ENCODE data around the gene PSMA7.

- TF ChIP-seq CTCF (conservative IDR thresholded peaks at IDR 0.05) (no peak), ZFX (IDR thresholded peaks at IDR 0.05) (no peak)
Measured at GRCh38 chr20:62147528-62147927, 4.3 kb upstream of the PSMA7 start.
